Measurements from ENCODE around the gene ARHGEF28.
A peak's percentile ranks its signal among the peaks of the same experiment; 100 is the strongest.

ARHGEF28 gene, protein sequence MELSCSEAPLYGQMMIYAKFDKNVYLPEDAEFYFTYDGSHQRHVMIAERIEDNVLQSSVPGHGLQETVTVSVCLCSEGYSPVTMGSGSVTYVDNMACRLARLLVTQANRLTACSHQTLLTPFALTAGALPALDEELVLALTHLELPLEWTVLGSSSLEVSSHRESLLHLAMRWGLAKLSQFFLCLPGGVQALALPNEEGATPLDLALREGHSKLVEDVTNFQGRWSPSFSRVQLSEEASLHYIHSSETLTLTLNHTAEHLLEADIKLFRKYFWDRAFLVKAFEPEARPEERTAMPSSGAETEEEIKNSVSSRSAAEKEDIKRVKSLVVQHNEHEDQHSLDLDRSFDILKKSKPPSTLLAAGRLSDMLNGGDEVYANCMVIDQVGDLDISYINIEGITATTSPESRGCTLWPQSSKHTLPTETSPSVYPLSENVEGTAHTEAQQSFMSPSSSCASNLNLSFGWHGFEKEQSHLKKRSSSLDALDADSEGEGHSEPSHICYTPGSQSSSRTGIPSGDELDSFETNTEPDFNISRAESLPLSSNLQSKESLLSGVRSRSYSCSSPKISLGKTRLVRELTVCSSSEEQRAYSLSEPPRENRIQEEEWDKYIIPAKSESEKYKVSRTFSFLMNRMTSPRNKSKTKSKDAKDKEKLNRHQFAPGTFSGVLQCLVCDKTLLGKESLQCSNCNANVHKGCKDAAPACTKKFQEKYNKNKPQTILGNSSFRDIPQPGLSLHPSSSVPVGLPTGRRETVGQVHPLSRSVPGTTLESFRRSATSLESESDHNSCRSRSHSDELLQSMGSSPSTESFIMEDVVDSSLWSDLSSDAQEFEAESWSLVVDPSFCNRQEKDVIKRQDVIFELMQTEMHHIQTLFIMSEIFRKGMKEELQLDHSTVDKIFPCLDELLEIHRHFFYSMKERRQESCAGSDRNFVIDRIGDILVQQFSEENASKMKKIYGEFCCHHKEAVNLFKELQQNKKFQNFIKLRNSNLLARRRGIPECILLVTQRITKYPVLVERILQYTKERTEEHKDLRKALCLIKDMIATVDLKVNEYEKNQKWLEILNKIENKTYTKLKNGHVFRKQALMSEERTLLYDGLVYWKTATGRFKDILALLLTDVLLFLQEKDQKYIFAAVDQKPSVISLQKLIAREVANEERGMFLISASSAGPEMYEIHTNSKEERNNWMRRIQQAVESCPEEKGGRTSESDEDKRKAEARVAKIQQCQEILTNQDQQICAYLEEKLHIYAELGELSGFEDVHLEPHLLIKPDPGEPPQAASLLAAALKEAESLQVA (N-terminal part only)

GRCh38 chr5:73625944-73626811, at the start of gene ARHGEF28:
TSS of gene ARHGEF28 (plus strand) at chr5:73626196. CDS start at chr5:73684852, 58,656 bp downstream.
- DNase-seq = peak; percentile 42

DNA sequence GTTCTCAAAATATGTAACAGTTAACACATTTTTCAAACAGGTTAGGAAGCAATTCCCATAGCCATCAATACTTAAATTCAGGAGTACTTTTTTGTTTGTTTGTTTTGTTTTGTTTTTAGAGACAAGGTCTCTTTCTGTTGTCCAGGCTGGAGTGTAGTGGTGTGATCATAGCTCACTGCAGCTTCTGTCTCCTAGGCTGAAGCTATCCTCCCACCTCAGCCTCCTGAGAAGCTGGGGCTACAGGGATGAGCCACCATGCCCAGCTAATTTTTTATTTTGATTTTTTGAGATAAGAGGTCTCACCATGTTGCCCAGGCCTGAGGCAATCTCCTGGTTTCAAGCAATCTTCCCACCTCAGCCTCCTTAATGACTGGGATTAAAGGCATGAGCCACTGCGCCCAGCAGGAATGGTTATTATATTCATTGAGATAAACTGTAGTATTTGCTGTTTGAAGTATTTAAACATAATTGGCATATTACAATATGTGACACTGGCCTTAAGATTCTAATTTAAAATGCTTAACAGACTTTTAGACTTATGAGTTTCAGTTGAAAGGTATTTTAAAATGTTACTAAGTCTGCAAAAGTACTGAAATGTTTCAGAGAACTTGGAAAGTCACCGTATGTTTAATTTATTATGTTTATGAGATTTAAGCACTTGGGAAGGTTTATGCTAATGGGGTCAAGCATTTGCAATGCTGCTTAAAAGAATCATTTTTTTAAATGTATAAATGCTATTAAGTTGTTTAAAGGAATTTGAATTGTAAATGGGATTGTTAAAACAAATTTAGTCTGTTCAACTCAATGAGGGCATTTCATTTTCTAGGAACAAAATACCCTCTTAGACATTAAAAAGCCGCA, 43.5 kb upstream of the ARHGEF28 start:
- no peak for DNase-seq

- DNase-seq = no peak
Measured at GRCh38 chr5:73587923-73588322, 38.1 kb upstream of the ARHGEF28 start.

- DNase-seq = peak; percentile 82
Measured at GRCh38 chr5:73591102-73591695, 34.8 kb upstream of the ARHGEF28 start.

DNA sequence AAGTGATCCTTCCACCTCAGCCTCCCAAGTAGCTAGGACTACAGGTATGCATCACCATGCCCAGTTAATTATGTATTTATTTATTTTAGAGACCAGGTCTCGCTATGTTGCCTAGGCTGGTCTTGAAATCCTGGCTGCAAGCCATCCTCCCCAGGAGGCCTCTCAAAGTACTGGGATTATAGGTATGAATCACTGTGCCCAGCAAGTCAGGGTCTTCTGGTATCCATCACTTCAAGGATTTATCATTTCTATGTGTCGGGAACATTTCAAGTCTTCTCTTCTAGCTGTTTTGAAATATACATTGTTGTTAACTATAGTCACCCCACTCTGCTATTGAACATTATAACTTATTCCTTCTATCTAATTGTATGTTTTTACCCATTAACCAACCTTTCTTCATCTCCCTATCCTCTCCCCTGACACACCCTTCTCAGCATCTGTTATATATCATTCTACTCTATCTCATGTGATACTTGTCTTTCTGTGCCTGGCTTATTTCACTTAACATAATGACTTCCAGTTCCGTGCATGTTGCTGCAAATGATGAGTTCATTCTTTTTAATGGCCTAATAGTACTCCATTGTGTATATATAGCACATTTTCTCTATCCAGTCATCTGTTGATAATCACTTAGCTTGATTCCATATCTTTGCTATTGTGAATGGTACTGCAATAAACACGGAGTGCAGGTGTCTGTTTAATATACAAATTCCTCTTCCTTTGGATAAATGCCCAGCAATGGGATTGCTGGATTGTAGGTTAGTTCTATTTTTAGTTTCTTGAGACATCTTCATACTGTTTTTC, 34.1 kb upstream of the ARHGEF28 start:
- peak; percentile 64 for DNase-seq

- peak; percentile 71 for DNase-seq
Measured at GRCh38 chr5:73592551-73592950, 33.4 kb upstream of the ARHGEF28 start.

- DNase-seq = peak; percentile 16
Measured at GRCh38 chr5:73596705-73597328, 29.2 kb upstream of the ARHGEF28 start.

DNA sequence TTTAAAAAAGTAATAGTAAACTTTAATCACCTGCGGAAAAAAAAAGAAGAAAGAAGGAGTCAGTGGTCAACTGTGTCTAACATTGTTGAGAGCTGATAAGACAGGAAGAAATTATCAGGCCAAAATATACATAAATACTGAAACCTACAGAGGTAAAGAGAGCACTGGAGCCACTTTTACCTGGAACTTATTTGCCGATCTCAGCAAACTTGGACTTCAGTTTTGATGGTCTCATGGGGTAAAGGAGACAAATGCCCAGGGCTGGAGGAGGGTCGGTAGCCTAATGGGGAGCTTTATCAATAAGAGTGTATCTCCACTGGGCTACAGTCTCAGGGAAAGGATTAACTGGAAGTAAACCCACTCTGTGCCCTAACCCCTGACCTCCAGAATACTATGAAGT, 26.6 kb upstream of the ARHGEF28 start:
- DNase-seq = no peak

GRCh38 chr5:73603998-73604397, 22.0 kb upstream of the ARHGEF28 start:
- no peak for DNase-seq

GRCh38 chr5:73605223-73606087, 20.5 kb upstream of the ARHGEF28 start:
- DNase-seq = peak; percentile 28

DNA sequence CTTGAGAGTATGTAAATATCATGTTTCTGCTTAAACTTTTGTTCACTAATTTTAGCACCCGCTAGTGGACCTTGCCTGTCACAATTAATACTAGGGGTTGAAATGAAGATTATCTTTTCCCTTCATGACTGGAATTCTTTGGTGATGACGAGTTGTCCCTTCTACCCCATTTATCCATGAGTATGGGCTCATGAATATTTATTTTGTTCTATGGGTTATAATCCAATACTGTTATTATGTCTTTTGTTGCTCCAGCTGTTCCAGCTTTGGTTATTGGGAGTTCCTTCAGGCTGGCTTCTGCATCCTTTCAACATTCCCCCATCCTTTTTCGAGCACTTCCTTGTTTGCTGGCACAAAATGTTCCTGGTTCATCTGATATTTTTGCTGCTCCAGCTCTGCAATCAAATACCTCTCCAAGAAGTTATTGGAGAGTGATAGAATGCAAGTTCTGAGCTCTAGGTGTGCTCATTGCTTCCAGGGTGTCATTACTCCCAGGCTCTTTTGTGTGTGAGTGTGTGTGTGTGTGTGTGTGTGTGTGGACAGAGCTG, 19.7 kb upstream of the ARHGEF28 start:
- DNase-seq = no peak

DNA sequence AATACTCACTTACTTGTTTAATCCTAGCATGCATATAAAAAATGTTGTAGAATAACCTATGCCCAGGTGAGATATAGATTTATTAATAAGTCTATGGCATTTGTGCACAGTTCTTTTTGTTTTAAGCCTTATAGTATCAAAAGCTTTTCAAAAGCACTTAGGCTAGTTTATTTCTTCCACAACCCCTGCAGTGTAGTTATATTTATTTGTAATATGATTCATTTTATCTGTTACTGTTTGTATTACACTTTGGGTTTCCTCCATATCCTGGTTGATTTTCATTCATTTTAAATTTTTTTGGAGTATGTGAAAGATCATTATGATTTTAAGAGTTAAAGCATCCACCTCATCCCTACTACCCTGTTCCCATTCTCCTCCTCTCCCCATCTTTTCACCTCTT, 18.8 kb upstream of the ARHGEF28 start:
- DNase-seq = no peak

GRCh38 chr5:73612799-73613198, 13.2 kb upstream of the ARHGEF28 start:
- no peak for DNase-seq

DNA sequence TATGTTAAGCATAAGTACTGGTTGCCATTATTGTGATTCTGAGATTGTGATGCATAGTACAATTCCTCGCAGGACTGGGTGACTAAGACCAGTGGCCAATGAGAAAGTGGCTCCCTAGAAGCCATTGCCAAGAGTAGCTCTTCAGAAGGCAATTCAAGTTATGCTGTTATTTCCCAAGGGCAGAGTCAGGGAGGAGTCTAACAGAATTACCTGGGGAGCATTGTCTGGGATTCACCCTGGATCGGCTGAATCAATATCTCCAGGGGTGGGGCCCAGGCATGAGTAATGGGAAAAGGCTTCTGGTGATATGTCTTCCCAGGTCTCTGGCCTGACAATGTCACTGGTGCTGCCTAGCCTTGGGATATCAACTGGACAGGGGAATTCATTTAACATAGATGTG, 10.9 kb upstream of the ARHGEF28 start:
- DNase-seq = no peak

DNA sequence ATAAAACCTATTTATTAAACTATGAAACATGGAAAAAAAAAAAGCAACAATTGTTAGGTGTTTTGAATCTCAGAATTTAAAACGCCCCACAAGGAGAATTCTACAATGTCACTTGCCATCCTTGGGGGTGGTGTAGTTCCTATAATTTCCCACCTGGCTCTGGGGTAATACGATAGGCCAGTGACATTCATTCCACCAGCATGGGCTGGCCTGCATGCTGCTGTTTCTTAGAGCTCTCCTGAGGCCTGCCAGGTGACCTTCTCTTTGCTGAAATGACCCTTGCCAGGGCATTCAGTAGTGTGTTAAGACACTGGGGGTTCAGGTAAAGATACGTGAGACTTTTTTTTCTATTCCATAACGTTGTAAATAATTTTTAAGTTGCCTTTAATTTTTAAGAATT, 10.0 kb upstream of the ARHGEF28 start:
- DNase-seq = no peak

DNA sequence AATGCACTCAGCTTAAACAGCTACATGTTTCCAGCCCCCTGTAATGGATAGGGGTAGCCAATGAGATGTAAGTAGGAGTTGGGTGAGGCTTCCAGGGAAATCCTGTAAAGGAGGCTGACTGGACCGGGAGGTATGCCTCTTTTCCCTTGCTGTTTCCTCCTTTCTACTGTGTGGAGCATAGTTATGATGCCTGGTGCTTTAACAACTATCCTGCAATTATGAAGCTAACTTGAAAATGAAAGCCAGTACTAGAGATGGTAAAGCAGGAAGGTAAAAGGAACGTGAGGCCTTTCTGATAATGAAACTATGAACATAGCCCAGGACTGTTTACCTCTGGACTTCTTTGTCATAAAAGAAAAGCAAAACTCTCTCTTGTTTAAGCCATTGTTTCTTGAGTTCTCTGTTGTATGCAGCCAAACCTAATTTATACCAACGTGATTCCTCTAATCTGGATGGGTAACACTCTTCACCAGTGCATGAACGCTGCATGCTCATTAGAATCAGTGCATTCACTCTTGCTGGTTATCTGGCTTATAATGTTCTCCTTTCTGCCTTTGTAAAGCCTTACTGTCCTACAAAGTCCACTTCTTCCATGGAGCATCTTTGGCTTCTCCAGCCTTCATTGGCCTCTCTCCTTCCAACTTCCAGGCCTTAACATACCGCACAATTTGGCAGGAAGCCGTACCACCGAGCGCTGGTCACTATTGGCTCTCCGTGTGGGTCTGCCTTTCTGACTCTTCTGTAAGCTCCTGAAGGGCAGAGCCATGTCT, 8.3 kb upstream of the ARHGEF28 start:
- DNase-seq = peak; percentile 28
